K562 (cell line): ENCODE results near the gene GPHA2. TPM values are rescaled to one million over a fixed set of nuclear protein-coding genes. Genes with fewer than 3 reads are reported as not detected.

Source experiments
- ATAC-seq: fragments of 200-7000 bp; cut with Tn5 transposase; 3 replicates; pipeline ENCODE4 v1.9.1; 2020; ENCODE audit warnings: moderate library complexity
- BruUV-seq: library from RNA; stranded (reverse); fragments of 400-500 nt; replicated peaks from 2 replicates; lab custom pipeline; 2021; lab: Mats Ljungman, UMichigan
- CTCF ChIA-PET: fragments of 300-600 bp; formaldehyde crosslinking; extraction: SDS; loops from one replicate; lab custom pipeline; 2021; ENCODE audit warnings: low intra/inter-chr PET ratio; lab: Yijun Ruan, JAX
- POLR2A ChIA-PET: fragments of 300-600, 350-650 bp; sonication (Branson Sonifier 250); formaldehyde crosslinking; extraction: SDS; loops from one replicate; lab custom pipeline; 2021; ENCODE audit warnings: antibody characterized with exemption, inconsistent platforms; lab: Yijun Ruan, JAX
- DNase-seq, 4 experiments: peaks; one replicate each; pipeline versions ENCODE4 v3.0.0 to v3.0.0-alpha.2; 2011 to 2018; ENCODE audit warnings: low spot score in 3 of 4, mixed read lengths in 3 of 4; ENCODE audit errors: extremely low read depth in 1 of 4
- FAIRE-seq: peaks from 2 replicates; lab custom pipeline; 2011; peaks lifted over from hg19 to GRCh38; lab: Jason Lieb, UNC
- H2AFZ ChIP-seq: 2 replicates; pipeline ENCODE4 v1.6.0; 2011; ENCODE audit warnings: low read depth, low read length, control low read depth, inconsistent platforms
- H3K27ac ChIP-seq: fragments of 200-600 bp; 3 replicates; pipeline ENCODE4 v1.8.0; 2011; ENCODE audit warnings: low read depth, mild to moderate bottlenecking, control low read depth, inconsistent platforms, low read length, moderate library complexity, mixed read lengths; ENCODE audit errors: extremely low read depth
- H3K27me3 ChIP-seq, 2 experiments: fragments of 300-600 bp in 1 of 2; 2 replicates in 1 of 2; 3 replicates in 1 of 2; pipeline versions ENCODE4 v1.6.0 to v1.8.0; 2011; ENCODE audit warnings: inconsistent platforms in 2 of 2, low read length in 2 of 2, mild to moderate bottlenecking in 1 of 2, mixed read lengths in 1 of 2, moderate library complexity in 1 of 2; ENCODE audit not compliant: control insufficient read depth in 2 of 2, insufficient read depth in 2 of 2
- H3K36me3 ChIP-seq: fragments of 300-600 bp; 3 replicates; pipeline ENCODE4 v1.8.0; 2011; ENCODE audit warnings: mild to moderate bottlenecking, low read length, inconsistent platforms; ENCODE audit not compliant: control insufficient read depth, insufficient read depth
- H3K4me1 ChIP-seq, 2 experiments: fragments of 200-600 bp in 1 of 2; replicated peaks in 1 of 2; 2 replicates in 1 of 2; 3 replicates in 1 of 2; pipeline versions ENCODE4 v1.5.1 to v1.8.0; 2011; ENCODE audit warnings: inconsistent platforms in 2 of 2, low read length in 2 of 2, mild to moderate bottlenecking in 1 of 2, mixed read lengths in 1 of 2, moderate library complexity in 1 of 2; ENCODE audit not compliant: control insufficient read depth in 2 of 2, insufficient read depth in 2 of 2
- H3K4me2 ChIP-seq: 2 replicates; pipeline ENCODE4 v1.6.1; 2011; ENCODE audit warnings: low read length, control low read depth, inconsistent platforms, mixed read lengths; ENCODE audit not compliant: insufficient read depth
- H3K4me3 ChIP-seq: fragments of 200-600 bp; sonication (generic), shearing (Covaris generic); 2 replicates; pipeline ENCODE4 v1.5.1; 2016; ENCODE audit warnings: control low read depth, inconsistent platforms
- H3K79me2 ChIP-seq: fragments of 200-600 bp; 3 replicates; pipeline ENCODE4 v1.8.0; 2011; ENCODE audit warnings: low read length, inconsistent platforms; ENCODE audit not compliant: control insufficient read depth, insufficient read depth
- H3K9ac ChIP-seq, 2 experiments: 2 replicates each; pipeline versions ENCODE4 v1.6.0 to v1.6.1; 2011; ENCODE audit warnings: low read depth in 2 of 2, low read length in 2 of 2, control low read depth in 1 of 2, inconsistent platforms in 1 of 2, mild to moderate bottlenecking in 1 of 2, mixed read lengths in 1 of 2; ENCODE audit not compliant: insufficient read depth in 1 of 2
- H3K9me1 ChIP-seq: one replicate; pipeline ENCODE4 v1.6.0; 2011; ENCODE audit warnings: inconsistent platforms, mild to moderate bottlenecking, low read length, moderate library complexity; ENCODE audit not compliant: control insufficient read depth, insufficient read depth
- H3K9me3 ChIP-seq: replicated peaks from 2 replicates; pipeline ENCODE4 v1.5.1; 2011; ENCODE audit warnings: low read depth, low read length, inconsistent platforms; ENCODE audit not compliant: control insufficient read depth, insufficient read depth
- H4K20me1 ChIP-seq: replicated peaks from 2 replicates; pipeline ENCODE4 v1.6.1; 2011; ENCODE audit warnings: low read length, inconsistent platforms, mixed read lengths; ENCODE audit not compliant: control insufficient read depth, insufficient read depth
- HEY1 ChIP-seq: fragments of 250-450 bp; sonication (Bioruptor Pico); IDR thresholded peaks from 2 replicates; pipeline ENCODE4 v1.5.0; 2020; ENCODE audit warnings: mild to moderate bottlenecking, moderate library complexity, borderline replicate concordance
- PYGO2 ChIP-seq: fragments of 450-650 bp; IDR thresholded peaks from 2 replicates; pipeline ENCODE4 v1.6.1; 2016; ENCODE audit warnings: mild to moderate bottlenecking, missing genetic modification characterization, moderate library complexity, missing compliant biosample characterization
- RAD21 ChIP-seq, 2 experiments: fragments of 250-450 bp in 1 of 2; fragments of 450-650 bp in 1 of 2; sonication (Bioruptor Pico) in 1 of 2; formaldehyde crosslinking in 1 of 2; IDR thresholded peaks in 1 of 2; conservative IDR thresholded peaks in 1 of 2; 2 replicates each; pipeline versions ENCODE4 v1.4.0 to v1.8.0; 2020 to 2022; ENCODE audit warnings: mild to moderate bottlenecking in 2 of 2, moderate library complexity in 1 of 2
- SIX5 ChIP-seq, 2 experiments: IDR thresholded peaks; 2 replicates each; pipeline ENCODE4 v1.6.1; 2011; ENCODE audit warnings: low read length in 2 of 2, borderline replicate concordance in 1 of 2, low read depth in 1 of 2, mild to moderate bottlenecking in 1 of 2, moderate library complexity in 1 of 2; ENCODE audit not compliant: insufficient read depth in 1 of 2
- XRCC5 ChIP-seq: fragments of 200-400 bp; formaldehyde crosslinking; IDR thresholded peaks from 2 replicates; pipeline ENCODE4 v1.6.1; 2017; ENCODE audit warnings: low read depth, mild to moderate bottlenecking, low read length
- WGBS: fragments of 100-300 bp; shearing (Covaris generic); methylation state at CpG from one replicate; pipeline ENCODE4 v1.1.6; 2016; ENCODE audit warnings: low coverage, mixed read lengths; ENCODE audit not compliant: insufficient coverage; ENCODE audit errors: missing lambda C conversion rate; 5-methylcytosine and 5-hydroxymethylcytosine counted together
- in situ Hi-C: fragments of 300-500 bp; cut with MboI; formaldehyde crosslinking; loops from 4 replicates; pipeline ENCODE4 v1.15.0; 2018; ENCODE audit warnings: inconsistent platforms, mixed read lengths
- intact Hi-C: fragments of 100-400 bp; cut with micrococcal nuclease; formaldehyde crosslinking; loops from 2 replicates; pipeline ENCODE4 v1.14.2; 2022
- polyA plus RNA-seq, 8 experiments: library from polyadenylated mRNA; depleted of rRNA in 4 of 8; stranded (reverse) in 5 of 8; unstranded in 3 of 8; fragments of >200 nt; fragmentation: Nextera tagmentation in 2 of 8; fragmentation: Illumina TruSeq in 1 of 8; extraction: Ambion mirVana in 2 of 8; extraction: Trizol in 1 of 8; gene quantifications; 2 replicates each; pipeline versions ENCODE4 v1.2.1 to v1.2.3, GENCODE V29; 2011 to 2014; ENCODE audit warnings: inconsistent platforms in 1 of 8, missing spikeins in 1 of 8
- total RNA-seq, 7 experiments: library from RNA; depleted of rRNA in 6 of 7; stranded (reverse); fragments of >200 nt in 6 of 7; fragmentation: Illumina TruSeq in 2 of 7; extraction: Trizol in 2 of 7; gene quantifications; 2 replicates each; pipeline versions ENCODE4 v1.2.1 to v1.2.3, GENCODE V29; 2011 to 2021; ENCODE audit warnings: low replicate concordance in 1 of 7
- TF ChIP-seq, protein P1 (sequence below): fragments of 250-450 bp; sonication (Bioruptor Pico); IDR thresholded peaks from 2 replicates; pipeline ENCODE4 v1.4.0; 2020; ENCODE audit warnings: mild to moderate bottlenecking, moderate library complexity, borderline replicate concordance
- TF ChIP-seq, protein P2 (sequence below), 2 experiments: fragments of 450-650 bp; IDR thresholded peaks; 2 replicates each; pipeline ENCODE4 v1.6.1; 2016

The GPHA2 gene
- total and polyA plus RNA-seq, 9 of the 15 experiments (the other 6 are each of a cell fraction or from before 2014, with no cell fraction given): 0.17 to 0.22 TPM; not detected in 7

DNA sequence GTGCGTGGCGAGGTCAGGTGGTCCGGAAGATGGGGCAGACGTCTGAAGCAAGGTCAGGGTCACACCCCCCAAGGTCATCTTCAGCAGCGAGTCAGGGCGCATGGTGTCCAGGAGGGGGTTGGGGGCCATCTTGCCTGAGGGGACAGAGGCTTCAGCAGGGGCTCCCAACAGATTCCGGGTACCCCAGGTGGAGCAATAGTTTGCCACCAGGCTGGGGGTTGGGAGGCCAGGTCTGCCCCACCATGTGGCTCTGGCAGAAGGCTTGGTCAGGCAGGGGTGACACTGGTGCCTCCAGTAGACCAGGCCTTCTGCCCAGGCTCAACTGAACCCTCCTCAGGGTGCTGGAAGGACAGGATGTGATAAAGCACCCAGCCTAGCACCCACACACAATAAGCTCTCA, 24.6 kb downstream of the GPHA2 start:
- peaks cover 13% of the 10 kb centered on the region for H3K79me2 ChIP-seq
- ATAC-seq (no peak), FAIRE-seq (no peak), DNase-seq (no peak)
- in situ Hi-C loops: no loop called here
- no peak overlapping the region for H3K27ac ChIP-seq
- H3K4me1 ChIP-seq: peaks cover 8 to 43% of the 10 kb centered on the region in 2 experiments; a peak in 4 of 5 replicates
- no peaks in the 10 kb centered on the region for H3K9me3 ChIP-seq
- H3K27me3 ChIP-seq: no peaks in the 10 kb centered on the region
- no TSS peak for BruUV-seq
- H3K36me3 ChIP-seq: peaks cover 76% of the 10 kb centered on the region; the same call in 2 of the 3 replicates
- H3K4me3 ChIP-seq: no peak overlapping the region
- intact Hi-C loops: no loop called here
- 91% methylated on average over 7 of the region's 7 CpGs for WGBS
- H3K4me2 ChIP-seq: no peak overlapping the region
- TF ChIP-seq, protein P1, sequence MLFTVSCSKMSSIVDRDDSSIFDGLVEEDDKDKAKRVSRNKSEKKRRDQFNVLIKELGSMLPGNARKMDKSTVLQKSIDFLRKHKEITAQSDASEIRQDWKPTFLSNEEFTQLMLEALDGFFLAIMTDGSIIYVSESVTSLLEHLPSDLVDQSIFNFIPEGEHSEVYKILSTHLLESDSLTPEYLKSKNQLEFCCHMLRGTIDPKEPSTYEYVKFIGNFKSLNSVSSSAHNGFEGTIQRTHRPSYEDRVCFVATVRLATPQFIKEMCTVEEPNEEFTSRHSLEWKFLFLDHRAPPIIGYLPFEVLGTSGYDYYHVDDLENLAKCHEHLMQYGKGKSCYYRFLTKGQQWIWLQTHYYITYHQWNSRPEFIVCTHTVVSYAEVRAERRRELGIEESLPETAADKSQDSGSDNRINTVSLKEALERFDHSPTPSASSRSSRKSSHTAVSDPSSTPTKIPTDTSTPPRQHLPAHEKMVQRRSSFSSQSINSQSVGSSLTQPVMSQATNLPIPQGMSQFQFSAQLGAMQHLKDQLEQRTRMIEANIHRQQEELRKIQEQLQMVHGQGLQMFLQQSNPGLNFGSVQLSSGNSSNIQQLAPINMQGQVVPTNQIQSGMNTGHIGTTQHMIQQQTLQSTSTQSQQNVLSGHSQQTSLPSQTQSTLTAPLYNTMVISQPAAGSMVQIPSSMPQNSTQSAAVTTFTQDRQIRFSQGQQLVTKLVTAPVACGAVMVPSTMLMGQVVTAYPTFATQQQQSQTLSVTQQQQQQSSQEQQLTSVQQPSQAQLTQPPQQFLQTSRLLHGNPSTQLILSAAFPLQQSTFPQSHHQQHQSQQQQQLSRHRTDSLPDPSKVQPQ (CRISPR knock-in tag): no peak
- TF ChIP-seq RAD21 (CRISPR knock-in tag; conservative IDR thresholded peaks at IDR 0.05 in 1 of 2, IDR thresholded peaks at IDR 0.05 in 1 of 2) (no peak), HEY1 (CRISPR knock-in tag) (no peak), PYGO2 (tag) (no peak), SIX5 (IDR thresholded peaks at IDR 0.05; ENCODE audit: borderline replicate concordance in 1 of 2, insufficient read depth in 1 of 2, low read depth in 1 of 2, low read length in 2 of 2) (no peak), XRCC5 (no peak)
- TF ChIP-seq, protein P2, sequence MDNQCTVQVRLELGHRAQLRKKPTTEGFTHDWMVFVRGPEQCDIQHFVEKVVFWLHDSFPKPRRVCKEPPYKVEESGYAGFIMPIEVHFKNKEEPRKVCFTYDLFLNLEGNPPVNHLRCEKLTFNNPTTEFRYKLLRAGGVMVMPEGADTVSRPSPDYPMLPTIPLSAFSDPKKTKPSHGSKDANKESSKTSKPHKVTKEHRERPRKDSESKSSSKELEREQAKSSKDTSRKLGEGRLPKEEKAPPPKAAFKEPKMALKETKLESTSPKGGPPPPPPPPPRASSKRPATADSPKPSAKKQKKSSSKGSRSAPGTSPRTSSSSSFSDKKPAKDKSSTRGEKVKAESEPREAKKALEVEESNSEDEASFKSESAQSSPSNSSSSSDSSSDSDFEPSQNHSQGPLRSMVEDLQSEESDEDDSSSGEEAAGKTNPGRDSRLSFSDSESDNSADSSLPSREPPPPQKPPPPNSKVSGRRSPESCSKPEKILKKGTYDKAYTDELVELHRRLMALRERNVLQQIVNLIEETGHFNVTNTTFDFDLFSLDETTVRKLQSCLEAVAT (IDR thresholded peaks at IDR 0.05): no peak
- H4K20me1 ChIP-seq: no peaks in the 10 kb centered on the region
- H2AFZ ChIP-seq: no peak overlapping the region
- peaks cover 5% of the 10 kb centered on the region for H3K9me1 ChIP-seq
- ChIA-PET POLR2A (interaction anchor here (0.6 to 0.8 kb wide), 3 partner anchors 8 to 26 kb away, joined by 3 read pairs; no protein-coding TSS in a partner anchor), CTCF (no interaction called here)
- H3K9ac ChIP-seq: no peak overlapping the region
